Esophagus muscularis mucosa (tissue), 4 donors: ENCODE results near the gene SLC1A4. TPM values are rescaled to one million over a fixed set of nuclear protein-coding genes. Genes with fewer than 3 reads are reported as not detected.
A peak's percentile ranks its signal among the peaks of the same experiment; 100 is the strongest.

Experiments used
- DNase-seq: peaks from one replicate; pipeline ENCODE4 v3.0.0-alpha.2; 2017; ENCODE audit errors: extremely low spot score
- H3K27ac ChIP-seq, 4 donors: fragments of 200-600 bp; sonication (generic); replicated peaks in 1 of 4; 1 replicate in 3 of 4; 2 replicates in 1 of 4; pipeline ENCODE4 v1.5.1; 2016 to 2019; ENCODE audit warnings: mild to moderate bottlenecking in 1 of 4
- H3K27me3 ChIP-seq, 4 donors: fragments of 200-600 bp; sonication (generic); one replicate each; pipeline versions ENCODE4 v1.5.1 to v1.6.0; 2016 to 2019
- H3K36me3 ChIP-seq, 4 donors: fragments of 200-600 bp; sonication (generic); one replicate each; pipeline ENCODE4 v1.5.1; 2016 to 2019
- H3K4me1 ChIP-seq, 4 donors: fragments of 200-600 bp; sonication (generic); one replicate each; pipeline ENCODE4 v1.5.1; 2016 to 2019
- H3K4me3 ChIP-seq, 4 donors: fragments of 200-600 bp; sonication (generic); 1 replicate in 2 of 4; 2 replicates in 2 of 4; pipeline ENCODE4 v1.5.1; 2016 to 2019; ENCODE audit warnings: mild to moderate bottlenecking in 4 of 4, moderate library complexity in 1 of 4
- H3K9me3 ChIP-seq, 4 donors: fragments of 200-600 bp; sonication (generic); 1 replicate in 3 of 4; 2 replicates in 1 of 4; pipeline ENCODE4 v1.5.1; 2016 to 2019
- EP300 ChIP-seq: sonication (generic); formaldehyde crosslinking; IDR thresholded peaks from one replicate; pipeline ENCODE4 v1.6.1; 2017; ENCODE audit warnings: antibody characterized with exemption
- POLR2A ChIP-seq: fragments of 450-650 bp; IDR thresholded peaks from one replicate; pipeline ENCODE4 v1.6.1; 2017; ENCODE audit warnings: antibody characterized with exemption, moderate library complexity, mild to moderate bottlenecking, low read depth
- POLR2AphosphoS5 ChIP-seq, 2 donors: sonication (generic); formaldehyde crosslinking; IDR thresholded peaks; one replicate each; pipeline ENCODE4 v1.6.1; 2017; ENCODE audit warnings: antibody characterized with exemption in 2 of 2
- WGBS: methylation state at CpG from one replicate; pipeline ENCODE4 v1.1.5; 2018; 5-methylcytosine and 5-hydroxymethylcytosine counted together
- intact Hi-C: fragments of 100-400 bp; cut with DNase I; formaldehyde crosslinking; loops from one replicate; pipeline ENCODE4 v1.15.1; 2023
- total RNA-seq, 4 donors: library from RNA; depleted of rRNA; stranded (reverse); fragments of >200 nt; gene quantifications; one replicate each; pipeline versions ENCODE4 v1.1.0 to v1.2.1, GENCODE V29; 2016
- TF ChIP-seq, protein P1 (sequence below), 3 experiments: fragments of 200-600 bp in 2 of 3; fragments of 450-650 bp in 1 of 3; sonication (generic) in 2 of 3; IDR thresholded peaks; one replicate each; pipeline ENCODE4 v1.5.1; 2017 to 2019; ENCODE audit warnings: antibody characterized with exemption in 3 of 3, mild to moderate bottlenecking in 2 of 3, moderate library complexity in 1 of 3

SLC1A4 gene
- total RNA-seq, 4 donors from 2014 or later = 10.4 to 15.1 (median 10.8) TPM

DNA sequence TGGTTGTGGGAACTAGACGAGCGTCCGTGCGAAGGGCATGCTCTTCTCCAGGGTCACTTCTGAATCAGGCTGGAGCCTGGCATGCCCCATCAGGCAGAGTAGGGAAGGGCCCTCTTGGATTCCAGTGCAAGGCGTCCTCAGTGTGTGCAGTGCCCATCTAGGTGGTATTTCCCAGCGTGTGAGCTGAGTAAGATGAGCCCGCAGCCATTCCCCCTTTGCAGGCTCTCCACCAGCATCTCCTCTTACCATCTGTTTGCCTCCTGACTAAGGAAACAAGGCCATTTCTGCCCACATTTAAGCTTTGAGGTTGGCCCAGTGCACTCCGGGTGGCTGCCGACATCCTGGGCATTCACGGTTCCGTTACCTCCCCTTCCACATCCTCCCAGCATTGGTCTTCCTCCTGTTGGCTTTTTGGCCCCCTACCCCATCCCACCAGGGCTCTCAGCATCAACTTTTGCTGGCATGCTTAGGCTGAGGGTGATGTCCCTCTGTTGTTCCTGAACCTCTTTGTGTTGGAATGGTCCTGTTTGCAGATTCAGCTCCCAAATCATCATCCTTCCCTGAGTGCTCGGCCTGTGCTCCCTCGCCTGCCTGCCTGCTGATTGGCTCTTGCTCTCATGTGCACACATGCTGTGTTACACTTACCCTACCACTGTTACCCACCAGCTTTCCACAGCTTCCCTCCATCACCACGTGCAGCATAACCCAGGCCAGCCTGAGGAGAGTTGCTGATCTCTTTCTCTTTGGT, 78.8 kb downstream of the SLC1A4 start:
- Histone ChIP-seq H3K4me3 (no peak overlapping the region), H3K4me1 (peaks cover 77 to 83% (median 81%) of the 10 kb centered on the region in 4 donors), H3K27ac (no peak overlapping the region), H3K9me3 (no peaks in the 10 kb centered on the region), H3K36me3 (peaks cover 5 to 38% (median 24%) of the 10 kb centered on the region in 4 donors), H3K27me3 (no peaks in the 10 kb centered on the region)
- no peak for DNase-seq
- intact Hi-C loops = loop anchor here (5.0 to 10.0 kb wide), 2 partner anchors 119 to 367 kb away; partner anchors contain the start of gene SPRED2
- 84% methylated on average over 13 of the region's 14 CpGs for whole genome bisulfite sequencing
- TF ChIP-seq, protein P1, sequence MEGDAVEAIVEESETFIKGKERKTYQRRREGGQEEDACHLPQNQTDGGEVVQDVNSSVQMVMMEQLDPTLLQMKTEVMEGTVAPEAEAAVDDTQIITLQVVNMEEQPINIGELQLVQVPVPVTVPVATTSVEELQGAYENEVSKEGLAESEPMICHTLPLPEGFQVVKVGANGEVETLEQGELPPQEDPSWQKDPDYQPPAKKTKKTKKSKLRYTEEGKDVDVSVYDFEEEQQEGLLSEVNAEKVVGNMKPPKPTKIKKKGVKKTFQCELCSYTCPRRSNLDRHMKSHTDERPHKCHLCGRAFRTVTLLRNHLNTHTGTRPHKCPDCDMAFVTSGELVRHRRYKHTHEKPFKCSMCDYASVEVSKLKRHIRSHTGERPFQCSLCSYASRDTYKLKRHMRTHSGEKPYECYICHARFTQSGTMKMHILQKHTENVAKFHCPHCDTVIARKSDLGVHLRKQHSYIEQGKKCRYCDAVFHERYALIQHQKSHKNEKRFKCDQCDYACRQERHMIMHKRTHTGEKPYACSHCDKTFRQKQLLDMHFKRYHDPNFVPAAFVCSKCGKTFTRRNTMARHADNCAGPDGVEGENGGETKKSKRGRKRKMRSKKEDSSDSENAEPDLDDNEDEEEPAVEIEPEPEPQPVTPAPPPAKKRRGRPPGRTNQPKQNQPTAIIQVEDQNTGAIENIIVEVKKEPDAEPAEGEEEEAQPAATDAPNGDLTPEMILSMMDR (IDR thresholded peaks at IDR 0.05) = no peak
- TF ChIP-seq POLR2AphosphoS5 (IDR thresholded peaks at IDR 0.05) (no peak), POLR2A (no peak), EP300 (no peak)

DNA sequence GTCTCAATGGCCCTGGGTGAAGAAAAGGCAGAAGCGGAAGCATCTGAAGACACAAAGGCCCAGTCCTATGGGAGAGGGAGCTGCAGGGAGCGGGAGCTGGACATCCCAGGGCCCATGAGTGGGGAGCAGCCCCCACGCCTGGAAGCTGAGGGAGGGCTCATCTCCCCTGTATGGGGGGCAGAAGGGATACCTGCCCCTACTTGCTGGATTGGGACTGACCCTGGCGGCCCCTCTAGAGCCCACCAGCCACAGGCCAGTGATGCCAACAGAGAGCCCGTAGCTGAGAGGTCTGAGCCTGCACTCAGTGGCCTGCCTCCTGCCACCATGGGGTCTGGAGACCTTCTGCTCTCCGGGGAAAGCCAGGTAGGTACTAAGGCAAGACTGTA, 80.2 kb downstream of the SLC1A4 start:
- no peak overlapping the region for H3K4me3 ChIP-seq
- intact Hi-C loops = loop anchor here (5.0 to 10.0 kb wide), 2 partner anchors 118 to 365 kb away; partner anchors contain the start of gene SPRED2
- H3K27ac ChIP-seq = peak overlapping the region; percentile 61 to 70 (median 66)
- peaks cover 69 to 84% (median 74%) of the 10 kb centered on the region in 4 donors for H3K4me1 ChIP-seq
- no peaks in the 10 kb centered on the region for H3K27me3 ChIP-seq
- 74% methylated on average over 6 of the region's 6 CpGs for WGBS
- no peaks in the 10 kb centered on the region for H3K9me3 ChIP-seq
- TF ChIP-seq, protein P1 (IDR thresholded peaks at IDR 0.05) = no peak
- no peak for TF ChIP-seq EP300
- TF ChIP-seq POLR2AphosphoS5 (IDR thresholded peaks at IDR 0.05) = no peak
- no peak for TF ChIP-seq POLR2A
- H3K36me3 ChIP-seq = peaks cover 5 to 52% (median 31%) of the 10 kb centered on the region in 4 donors
- DNase-seq = no peak

DNA sequence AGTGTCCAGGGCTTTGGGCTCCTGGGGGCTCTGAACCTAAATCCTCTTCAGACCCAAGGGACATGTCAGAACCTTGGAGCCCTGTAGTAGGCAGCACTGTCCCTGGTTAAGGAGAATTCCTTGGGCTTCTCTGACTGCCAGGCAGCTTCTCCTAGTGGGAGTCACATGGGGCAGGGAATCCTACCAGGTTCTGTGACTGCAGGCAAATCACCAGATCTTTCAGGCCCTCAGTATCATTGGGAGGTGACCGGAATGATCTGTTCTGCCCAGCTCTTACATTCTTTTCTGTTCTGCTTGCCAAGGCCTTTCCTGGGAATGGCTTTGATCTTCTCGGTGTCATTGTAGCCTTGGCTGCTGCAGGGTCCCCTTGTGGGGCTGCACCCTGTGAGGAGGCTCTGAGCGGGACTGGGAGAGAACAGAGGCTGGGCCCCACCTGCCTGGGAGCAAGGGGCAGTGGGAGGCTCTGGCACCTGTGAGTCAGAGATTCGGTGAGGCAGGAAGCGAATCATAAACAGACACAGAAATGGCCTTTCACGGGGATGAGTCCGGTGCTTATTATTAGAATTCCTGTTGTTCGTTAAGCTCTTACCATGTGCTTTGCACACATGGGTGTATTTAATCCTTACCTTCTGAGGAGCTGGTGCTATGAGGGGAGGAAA, 81.1 kb downstream of the SLC1A4 start:
- 62% methylated on average over 4 of the region's 8 CpGs for WGBS
- intact Hi-C loops = loop anchor here (5.0 kb wide), 1 partner anchor 57 kb away; no protein-coding TSS in a partner anchor
- Histone ChIP-seq H3K27me3 (no peaks in the 10 kb centered on the region), H3K36me3 (peaks cover 5 to 57% (median 31%) of the 10 kb centered on the region in 4 donors), H3K9me3 (no peaks in the 10 kb centered on the region), H3K4me1 (peaks cover 68 to 83% (median 73%) of the 10 kb centered on the region in 4 donors), H3K27ac (peak overlapping the region; percentile 61 to 70 (median 66)), H3K4me3 (no peak overlapping the region)
- peak; percentile 22 to 50 for TF ChIP-seq POLR2AphosphoS5 (IDR thresholded peaks at IDR 0.05)
- TF ChIP-seq, protein P1 (IDR thresholded peaks at IDR 0.05) = peak; percentile 39 to 55 (median 52)
- no peak for TF ChIP-seq EP300
- TF ChIP-seq POLR2A = no peak
- DNase-seq = no peak

DNA sequence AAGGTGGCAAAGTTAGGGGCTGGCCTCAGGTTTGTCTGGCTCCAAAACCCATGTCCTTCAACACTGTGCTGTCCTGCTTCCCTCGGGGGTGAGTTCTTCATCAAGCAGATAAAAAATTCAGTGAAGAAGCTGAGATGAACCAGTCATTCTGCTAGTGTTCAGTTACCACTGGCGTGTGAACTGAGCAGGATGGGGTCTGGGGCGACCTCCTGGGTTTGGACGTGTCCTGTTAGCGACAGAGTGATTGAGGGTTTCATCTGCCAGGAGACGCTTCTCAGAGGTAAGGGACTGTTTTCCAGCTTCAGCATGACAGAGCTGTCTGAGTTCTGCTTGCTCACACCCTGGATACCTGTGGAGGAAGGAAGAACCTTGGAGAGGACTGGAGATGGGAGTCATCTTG, 81.7 kb downstream of the SLC1A4 start:
- Histone ChIP-seq H3K36me3 (peaks cover 5 to 57% (median 31%) of the 10 kb centered on the region in 4 donors), H3K4me3 (no peak overlapping the region), H3K9me3 (no peaks in the 10 kb centered on the region), H3K27me3 (no peaks in the 10 kb centered on the region), H3K4me1 (peaks cover 68 to 83% (median 73%) of the 10 kb centered on the region in 4 donors), H3K27ac (peak overlapping the region; percentile 25 to 70 (median 66))
- no peak for DNase-seq
- intact Hi-C loops = loop anchor here (5.0 kb wide), 1 partner anchor 56 kb away; no protein-coding TSS in a partner anchor
- WGBS = 97% methylated on average over 6 of the region's 6 CpGs
- TF ChIP-seq, protein P1 (IDR thresholded peaks at IDR 0.05) = no peak
- TF ChIP-seq EP300 (no peak), POLR2A (no peak), POLR2AphosphoS5 (IDR thresholded peaks at IDR 0.05) (no peak)
